ENCODE measurements around the gene RASSF10.

- no peak for TF ChIP-seq CTCF (conservative IDR thresholded peaks at IDR 0.05)
- no peak for TF ChIP-seq ZFX (IDR thresholded peaks at IDR 0.05)
These were observed 1.0 kb downstream of the RASSF10 start for GRCh38 chr11:13009921-13010748.
